Measurements from ENCODE around the gene NBAS. TPM values are rescaled to one million over a fixed set of nuclear protein-coding genes. Genes with fewer than 3 reads are reported as not detected.

Gene NBAS
- total and polyA plus RNA-seq, 2 of the 13 experiments (the other 11 are each of a cell fraction or from before 2014, with no cell fraction given) = 33.6 to 58.7 TPM

- TF ChIP-seq, protein P1, sequence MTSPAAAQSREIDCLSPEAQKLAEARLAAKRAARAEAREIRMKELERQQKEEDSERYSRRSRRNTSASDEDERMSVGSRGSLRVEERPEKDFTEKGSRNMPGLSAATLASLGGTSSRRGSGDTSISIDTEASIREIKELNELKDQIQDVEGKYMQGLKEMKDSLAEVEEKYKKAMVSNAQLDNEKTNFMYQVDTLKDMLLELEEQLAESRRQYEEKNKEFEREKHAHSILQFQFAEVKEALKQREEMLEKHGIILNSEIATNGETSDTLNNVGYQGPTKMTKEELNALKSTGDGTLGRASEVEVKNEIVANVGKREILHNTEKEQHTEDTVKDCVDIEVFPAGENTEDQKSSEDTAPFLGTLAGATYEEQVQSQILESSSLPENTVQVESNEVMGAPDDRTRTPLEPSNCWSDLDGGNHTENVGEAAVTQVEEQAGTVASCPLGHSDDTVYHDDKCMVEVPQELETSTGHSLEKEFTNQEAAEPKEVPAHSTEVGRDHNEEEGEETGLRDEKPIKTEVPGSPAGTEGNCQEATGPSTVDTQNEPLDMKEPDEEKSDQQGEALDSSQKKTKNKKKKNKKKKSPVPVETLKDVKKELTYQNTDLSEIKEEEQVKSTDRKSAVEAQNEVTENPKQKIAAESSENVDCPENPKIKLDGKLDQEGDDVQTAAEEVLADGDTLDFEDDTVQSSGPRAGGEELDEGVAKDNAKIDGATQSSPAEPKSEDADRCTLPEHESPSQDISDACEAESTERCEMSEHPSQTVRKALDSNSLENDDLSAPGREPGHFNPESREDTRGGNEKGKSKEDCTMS (CRISPR knock-in tag; conservative IDR thresholded peaks at IDR 0.05) = no peak
- TF ChIP-seq HOXA9 (CRISPR knock-in tag; IDR thresholded peaks at IDR 0.05; ENCODE audit: borderline replicate concordance) (no peak), ZNF792 (CRISPR knock-in tag; IDR thresholded peaks at IDR 0.05) (peak; percentile 65), ZNF598 (CRISPR knock-in tag; IDR thresholded peaks at IDR 0.05; ENCODE audit: borderline replicate concordance) (no peak), HMGA1 (CRISPR knock-in tag; conservative IDR thresholded peaks at IDR 0.05) (no peak), ZNF567 (CRISPR knock-in tag; IDR thresholded peaks at IDR 0.05; ENCODE audit: borderline replicate concordance) (no peak), GATAD2A (CRISPR knock-in tag; IDR thresholded peaks at IDR 0.05) (no peak), MEIS1 (CRISPR knock-in tag; IDR thresholded peaks at IDR 0.05; ENCODE audit: borderline replicate concordance) (no peak), CBX5 (CRISPR knock-in tag; IDR thresholded peaks at IDR 0.05; ENCODE audit: borderline replicate concordance) (no peak), SP5 (CRISPR knock-in tag; IDR thresholded peaks at IDR 0.05; ENCODE audit: borderline replicate concordance, low read depth) (peak; percentile 44; the same call in 1 of the 2 replicates), ARHGAP35 (CRISPR knock-in tag; IDR thresholded peaks at IDR 0.05; ENCODE audit: borderline replicate concordance) (no peak), ZBTB43 (CRISPR knock-in tag; conservative IDR thresholded peaks at IDR 0.05) (no peak), ZNF354B (CRISPR knock-in tag; IDR thresholded peaks at IDR 0.05) (no peak), DZIP1 (CRISPR knock-in tag; IDR thresholded peaks at IDR 0.05) (no peak), ZBTB21 (CRISPR knock-in tag; IDR thresholded peaks at IDR 0.05) (no peak), ZNF644 (CRISPR knock-in tag; IDR thresholded peaks at IDR 0.05; ENCODE audit: low read depth) (peak; percentile 63; the same call in 1 of the 2 replicates), ZNF775 (CRISPR knock-in tag; IDR thresholded peaks at IDR 0.05; ENCODE audit: borderline replicate concordance) (0 out of 2 replicates have a peak, but pooled peaks have one; percentile 35), CAMTA2 (CRISPR knock-in tag; IDR thresholded peaks at IDR 0.05; ENCODE audit: borderline replicate concordance) (no peak), ZMYM4 (CRISPR knock-in tag; IDR thresholded peaks at IDR 0.05) (peak; percentile 79), ZNF800 (CRISPR knock-in tag; IDR thresholded peaks at IDR 0.05) (0 out of 2 replicates have a peak, but pooled peaks have one; percentile 27), ZNF138 (CRISPR knock-in tag; IDR thresholded peaks at IDR 0.05; ENCODE audit: low read depth) (no peak)
- TF ChIP-seq, protein P2, sequence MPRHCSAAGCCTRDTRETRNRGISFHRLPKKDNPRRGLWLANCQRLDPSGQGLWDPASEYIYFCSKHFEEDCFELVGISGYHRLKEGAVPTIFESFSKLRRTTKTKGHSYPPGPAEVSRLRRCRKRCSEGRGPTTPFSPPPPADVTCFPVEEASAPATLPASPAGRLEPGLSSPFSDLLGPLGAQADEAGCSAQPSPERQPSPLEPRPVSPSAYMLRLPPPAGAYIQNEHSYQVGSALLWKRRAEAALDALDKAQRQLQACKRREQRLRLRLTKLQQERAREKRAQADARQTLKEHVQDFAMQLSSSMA (CRISPR knock-in tag; IDR thresholded peaks at IDR 0.05) = no peak
These were observed 125.7 kb downstream of the NBAS start (continued) for GRCh38 chr2:15435474-15435873.

All from HepG2 (cell line).